Kidney (tissue), 14 donors: Measurements from ENCODE around the gene ADAMTS7. TPM values are rescaled to one million over a fixed set of nuclear protein-coding genes. Genes with fewer than 3 reads are reported as not detected.
"Not testable (repeated sequence)": the region's sequence is repeated elsewhere in the genome, so short reads cannot be mapped to it uniquely, and the experiment has no call there.

ENCODE experiments used
- DNase-seq, 5 donors: peaks; one replicate each; pipeline ENCODE4 v3.0.0-alpha.2; 2013 to 2020
- FAIRE-seq: peaks from 2 replicates; lab custom pipeline; 2012; peaks lifted over from hg19 to GRCh38; lab: Jason Lieb, UNC
- H3K27ac ChIP-seq, 2 donors: one replicate each; pipeline ENCODE4 v1.7.0; 2013; ENCODE audit warnings: low read depth in 2 of 2, low read length in 2 of 2, inconsistent platforms in 1 of 2
- H3K27me3 ChIP-seq: one replicate; pipeline ENCODE4 v1.7.1; 2013; ENCODE audit warnings: low read length, inconsistent platforms; ENCODE audit not compliant: control insufficient read depth, insufficient read depth
- H3K36me3 ChIP-seq, 3 donors: one replicate each; pipeline versions ENCODE4 v1.7.0 to v1.7.1; 2013; ENCODE audit warnings: low read length in 3 of 3, control low read depth in 1 of 3, inconsistent platforms in 1 of 3; ENCODE audit not compliant: insufficient read depth in 3 of 3, control insufficient read depth in 2 of 3
- H3K4me1 ChIP-seq, 3 donors: one replicate each; pipeline versions ENCODE4 v1.7.0 to v1.7.1; 2013; ENCODE audit warnings: low read length in 3 of 3, inconsistent platforms in 1 of 3, low read depth in 1 of 3; ENCODE audit not compliant: control insufficient read depth in 2 of 3, insufficient read depth in 2 of 3
- H3K4me3 ChIP-seq, 3 donors: one replicate each; pipeline versions ENCODE4 v1.7.0 to v1.8.1; 2013; ENCODE audit warnings: low read length in 3 of 3, control low read depth in 1 of 3, inconsistent platforms in 1 of 3
- H3K9ac ChIP-seq, 3 donors: one replicate each; pipeline versions ENCODE4 v1.7.0 to v1.7.1; 2013; ENCODE audit warnings: low read length in 3 of 3, control low read depth in 1 of 3, inconsistent platforms in 1 of 3
- H3K9me3 ChIP-seq, 3 donors: one replicate each; pipeline versions ENCODE4 v1.7.0 to v1.7.1; 2013; ENCODE audit warnings: low read length in 3 of 3, control low read depth in 1 of 3, inconsistent platforms in 1 of 3; ENCODE audit not compliant: control insufficient read depth in 2 of 3, insufficient read depth in 1 of 3
- intact Hi-C: fragments of 100-400 bp; cut with DNase I; formaldehyde crosslinking; loops from one replicate; pipeline ENCODE4 v1.11.1; 2022
- polyA plus RNA-seq: library from polyadenylated mRNA; stranded (reverse); fragments of 350-450 nt; fragmentation: Illumina TruSeq; extraction: RNeasy Lipid Tissue Mini Kit (QIAGEN cat#74804); gene quantifications from one replicate; pipeline ENCODE4 v1.2.3, GENCODE V29; 2014; ENCODE audit warnings: low read depth, low replicate concordance; ENCODE audit not compliant: insufficient read depth
- total RNA-seq: library from RNA; stranded (reverse); fragmentation: NEBNext Ultra II Directional; extraction: Animal tissue kit (Norgen Biotek cat#: 25700); gene quantifications from one replicate; pipeline ENCODE4 v1.2.1, GENCODE V29; 2021
- TF ChIP-seq, protein P1 (sequence below): IDR thresholded peaks from 3 replicates; pipeline ENCODE4 v1.5.1; 2012; ENCODE audit warnings: mild to moderate bottlenecking, moderate library complexity, borderline replicate concordance; ENCODE audit not compliant: insufficient read depth; ENCODE audit errors: extremely low read depth
- donor health status: control.
- donor health status: control.
- donor health status: control.
- donor health status: control.
- donor health status: control.
- donor health status: DM: yes; HTN: yes; CAD: no.
- donor health status: Normal renal cell carcinoma (clear cell type).

Gene ADAMTS7
- total and polyA plus RNA-seq, 2 donors from 2014 or later, result 0.82 to 3.1 TPM

DNA sequence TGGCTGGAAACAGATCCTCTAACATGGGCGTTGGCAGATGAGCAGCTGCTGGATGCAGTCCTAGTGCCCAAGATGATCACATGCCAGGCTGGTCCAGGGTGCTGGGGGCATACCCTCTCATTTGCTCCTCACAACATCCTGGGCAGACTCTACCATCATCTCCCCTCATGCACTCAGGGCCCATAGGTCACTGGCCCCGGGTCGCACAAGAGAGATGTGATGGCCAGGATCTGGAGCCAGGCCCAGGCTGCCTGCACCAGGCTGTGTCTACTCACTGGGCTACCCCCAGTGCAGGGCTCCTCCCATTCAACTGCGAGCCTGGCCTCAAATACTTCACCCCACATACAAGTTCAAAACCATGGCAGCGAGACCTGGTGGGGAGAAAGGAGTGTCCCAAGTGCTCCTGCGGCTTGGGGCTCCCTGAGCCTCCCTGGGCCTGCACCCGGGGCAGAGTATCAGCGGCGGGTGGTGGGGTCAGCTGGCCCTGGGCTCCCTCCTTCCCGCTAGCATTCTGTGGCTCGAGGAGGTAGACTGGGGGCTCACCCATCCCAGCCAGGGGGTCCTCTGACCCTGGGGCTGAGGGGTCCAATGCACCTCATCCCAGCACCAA is 32.0 kb downstream of the ADAMTS7 start:
- H3K36me3 ChIP-seq, H3K9ac ChIP-seq, H3K4me1 ChIP-seq, FAIRE-seq, H3K4me3 ChIP-seq, H3K27me3 ChIP-seq, H3K9me3 ChIP-seq, H3K27ac ChIP-seq, intact Hi-C loops: not testable (repeated sequence)
- peak in 1 of 5 donors; percentile 41 for DNase-seq

DNA sequence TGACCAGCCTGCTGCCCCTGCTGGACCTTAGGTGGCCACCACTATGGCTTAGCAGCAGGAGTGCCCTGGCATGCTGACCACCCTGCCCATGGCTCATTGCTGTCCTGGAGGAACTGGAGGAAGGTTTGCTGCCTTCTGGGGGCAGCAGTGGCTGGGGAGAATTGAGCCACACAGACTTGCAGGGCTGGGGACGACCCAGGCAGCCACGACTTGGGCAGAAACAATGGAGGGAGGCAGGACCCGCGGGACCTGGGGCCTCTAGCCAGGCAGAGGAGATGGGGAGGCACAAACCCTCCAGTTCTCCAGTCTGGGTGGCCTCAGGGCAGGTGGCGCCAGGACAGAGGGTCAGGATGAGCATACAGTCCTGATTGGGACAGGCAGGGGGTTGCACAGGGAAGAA is 32.8 kb downstream of the ADAMTS7 start:
- TF ChIP-seq, protein P1, sequence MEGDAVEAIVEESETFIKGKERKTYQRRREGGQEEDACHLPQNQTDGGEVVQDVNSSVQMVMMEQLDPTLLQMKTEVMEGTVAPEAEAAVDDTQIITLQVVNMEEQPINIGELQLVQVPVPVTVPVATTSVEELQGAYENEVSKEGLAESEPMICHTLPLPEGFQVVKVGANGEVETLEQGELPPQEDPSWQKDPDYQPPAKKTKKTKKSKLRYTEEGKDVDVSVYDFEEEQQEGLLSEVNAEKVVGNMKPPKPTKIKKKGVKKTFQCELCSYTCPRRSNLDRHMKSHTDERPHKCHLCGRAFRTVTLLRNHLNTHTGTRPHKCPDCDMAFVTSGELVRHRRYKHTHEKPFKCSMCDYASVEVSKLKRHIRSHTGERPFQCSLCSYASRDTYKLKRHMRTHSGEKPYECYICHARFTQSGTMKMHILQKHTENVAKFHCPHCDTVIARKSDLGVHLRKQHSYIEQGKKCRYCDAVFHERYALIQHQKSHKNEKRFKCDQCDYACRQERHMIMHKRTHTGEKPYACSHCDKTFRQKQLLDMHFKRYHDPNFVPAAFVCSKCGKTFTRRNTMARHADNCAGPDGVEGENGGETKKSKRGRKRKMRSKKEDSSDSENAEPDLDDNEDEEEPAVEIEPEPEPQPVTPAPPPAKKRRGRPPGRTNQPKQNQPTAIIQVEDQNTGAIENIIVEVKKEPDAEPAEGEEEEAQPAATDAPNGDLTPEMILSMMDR, result no peak
- DNase-seq (peak in 1 of 5 donors; percentile 40), FAIRE-seq (no peak)
- Histone ChIP-seq H3K27me3 (no peaks in the 10 kb centered on the region), H3K9me3 (no peaks in the 10 kb centered on the region), H3K27ac (no peak overlapping the region), H3K4me3 (no peak overlapping the region), H3K4me1 (peaks cover 0 to 2% (median 0%) of the 10 kb centered on the region in 3 donors), H3K36me3 (no peaks in the 10 kb centered on the region), H3K9ac (no peak overlapping the region)
- intact Hi-C loops, result no loop called here

DNA sequence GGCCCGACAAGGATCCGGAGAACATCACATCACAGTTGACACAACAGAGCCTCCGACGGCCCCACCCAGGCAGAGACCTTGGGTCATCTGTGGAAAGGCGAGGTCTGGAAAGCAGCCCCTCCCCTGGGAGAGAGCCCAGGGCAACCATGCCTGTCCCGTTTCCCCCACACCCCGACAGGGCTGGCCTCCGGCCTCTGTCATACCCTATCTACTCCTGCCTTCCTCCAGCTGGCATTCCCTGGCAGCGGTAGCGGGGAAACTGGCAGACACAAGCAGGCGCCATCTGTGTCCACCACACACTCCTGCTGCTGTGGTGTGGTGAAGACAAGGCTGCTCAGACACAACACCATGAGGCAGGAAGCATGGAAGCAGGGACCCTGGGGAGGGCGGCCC is 33.3 kb downstream of the ADAMTS7 start:
- H3K36me3 ChIP-seq, FAIRE-seq, H3K27ac ChIP-seq, H3K27me3 ChIP-seq, H3K9me3 ChIP-seq, DNase-seq, intact Hi-C loops, H3K4me3 ChIP-seq, H3K9ac ChIP-seq, H3K4me1 ChIP-seq: not testable (repeated sequence)

DNA sequence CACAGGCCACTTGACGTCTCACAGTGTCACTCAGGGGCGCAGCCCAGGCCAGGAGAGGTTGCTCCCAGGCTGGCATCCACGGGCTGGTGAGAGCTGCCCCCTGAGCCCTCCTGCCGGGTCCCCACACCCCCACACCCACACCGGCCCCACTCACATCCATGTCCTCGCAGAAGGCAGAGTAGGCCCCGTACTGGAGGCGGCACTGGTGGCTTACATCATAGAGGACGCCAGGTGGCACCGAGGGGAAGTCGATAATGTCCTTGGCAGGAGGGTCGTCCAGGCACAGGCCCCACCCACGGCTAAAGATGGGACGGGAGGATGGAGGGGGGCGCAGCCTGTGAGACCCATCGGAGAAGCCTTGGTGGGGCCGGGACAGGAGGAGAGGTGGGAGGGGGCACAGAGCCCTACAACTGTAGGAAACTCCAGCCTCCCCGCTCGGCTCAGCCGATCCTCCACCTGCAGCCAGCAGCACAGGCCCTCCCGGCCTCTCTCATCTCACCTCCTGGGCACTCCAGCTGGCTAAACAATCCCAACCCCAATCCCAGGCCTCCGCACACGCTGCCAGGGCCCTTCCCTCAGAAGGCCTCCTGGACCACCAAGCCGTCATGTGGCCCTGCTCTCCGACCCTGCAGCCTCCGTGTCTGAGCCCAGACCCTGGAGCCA is 33.8 kb downstream of the ADAMTS7 start:
- peak in 1 of 5 donors; percentile 57 for DNase-seq
- H3K4me3 ChIP-seq, H3K27ac ChIP-seq, intact Hi-C loops, H3K27me3 ChIP-seq, H3K9ac ChIP-seq, H3K9me3 ChIP-seq, H3K4me1 ChIP-seq, H3K36me3 ChIP-seq, FAIRE-seq: not testable (repeated sequence)

DNA sequence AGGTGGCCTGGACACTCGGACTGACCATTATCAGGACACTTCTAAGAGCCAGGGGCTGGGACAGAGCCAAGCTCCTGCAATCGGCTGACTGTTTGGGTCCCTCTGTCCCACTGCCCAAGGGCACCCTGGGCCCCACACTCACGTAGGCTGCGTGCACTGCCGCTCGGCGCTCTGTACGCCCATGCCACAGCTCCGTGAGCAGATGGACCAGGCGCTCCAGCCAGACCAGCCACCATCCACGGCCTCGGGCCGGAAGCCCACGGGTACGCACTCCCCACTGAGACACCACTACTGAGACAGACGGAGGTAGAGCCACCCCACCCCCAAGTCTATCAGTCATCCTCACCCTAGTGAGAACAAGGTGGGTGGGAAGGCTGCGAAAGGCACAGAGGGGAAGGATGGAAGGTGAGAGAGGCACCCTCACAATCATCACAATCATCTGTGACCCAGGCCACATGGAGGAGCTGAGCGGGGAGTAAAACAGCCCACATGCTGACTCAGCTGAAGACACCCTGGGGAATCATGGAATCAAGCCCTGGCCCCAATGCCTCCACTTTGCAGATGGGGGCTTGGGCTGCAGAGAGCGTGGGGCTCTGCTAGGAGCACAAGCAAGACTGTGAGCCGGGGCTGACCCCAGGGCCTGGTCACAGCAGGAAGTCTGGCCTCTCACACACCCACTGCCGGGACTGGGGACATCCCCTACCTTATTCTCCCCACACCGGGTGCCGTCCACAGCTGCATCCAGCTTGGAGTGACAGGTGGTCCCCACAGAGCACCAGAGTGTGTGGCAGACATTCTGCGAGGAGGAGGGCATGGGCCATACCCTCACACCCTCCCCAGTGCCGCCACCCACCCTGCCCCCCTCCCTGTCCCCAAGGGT is 35.0 kb downstream of the ADAMTS7 start:
- H3K36me3 ChIP-seq, H3K27ac ChIP-seq, H3K9me3 ChIP-seq, H3K9ac ChIP-seq, H3K4me3 ChIP-seq, FAIRE-seq, H3K4me1 ChIP-seq, H3K27me3 ChIP-seq, intact Hi-C loops: not testable (repeated sequence)
- DNase-seq, result peak in 1 of 5 donors; percentile 60
